Fibroblast of upper back skin (primary cell): ENCODE data around the gene KLF13.

ENCODE experiments used
- DNase-seq: peaks from one replicate; pipeline ENCODE4 v3.0.0-alpha.2; 2013

Gene KLF13

DNA sequence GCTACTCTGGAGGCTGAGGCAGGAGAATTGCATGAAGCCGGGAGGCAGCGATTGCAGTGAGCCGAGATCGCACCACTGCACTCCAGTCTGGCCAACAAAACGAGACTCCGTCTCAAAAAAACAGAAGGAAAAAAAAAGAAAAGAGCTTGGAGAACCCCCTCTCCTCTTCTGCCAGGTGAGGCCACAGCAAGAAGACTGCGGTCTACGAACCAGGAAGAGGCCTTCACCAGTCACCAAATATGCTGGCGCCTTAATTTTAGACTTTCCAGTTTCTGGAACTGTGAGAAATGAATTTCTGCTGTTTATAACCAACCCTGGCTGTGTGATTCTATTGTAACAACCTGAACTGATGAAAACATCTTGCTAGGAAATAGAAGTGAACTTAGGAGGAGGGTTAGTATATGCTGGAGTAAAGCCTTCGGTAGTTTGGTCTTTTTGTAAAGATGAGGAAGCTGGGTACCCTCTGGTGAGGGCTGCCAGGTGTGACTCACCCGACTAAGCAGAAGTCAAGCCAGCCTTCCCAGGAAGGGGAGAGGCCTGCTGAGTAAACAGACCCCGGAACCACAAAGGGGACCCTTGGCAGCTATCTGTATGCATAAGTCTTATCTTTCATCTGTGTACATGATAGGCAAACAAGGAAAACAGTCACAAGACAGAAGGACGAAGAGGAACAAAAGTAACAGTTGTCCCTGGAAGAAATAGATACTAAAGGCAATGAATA, 78.7 kb downstream of the KLF13 start:
- DNase-seq, result no peak

DNA sequence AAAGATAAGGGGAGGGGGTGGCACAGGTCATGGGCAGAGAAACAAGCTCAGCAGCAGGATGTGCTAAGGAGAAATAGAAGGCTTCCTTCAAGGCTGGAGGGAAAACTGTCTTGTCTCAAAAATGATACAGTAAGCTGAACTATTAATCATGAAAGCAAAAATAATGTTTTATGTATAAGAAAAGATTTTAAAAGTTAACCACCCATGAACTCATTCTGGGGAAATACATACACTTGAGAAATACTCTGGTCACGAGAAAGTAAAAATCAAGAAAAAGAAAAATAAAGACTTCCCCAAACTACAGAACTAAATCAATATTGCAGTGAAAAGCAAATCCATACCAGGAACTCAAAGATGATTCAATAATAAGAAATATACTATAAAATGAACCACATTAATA, 80.7 kb downstream of the KLF13 start:
- DNase-seq, result no peak

DNA sequence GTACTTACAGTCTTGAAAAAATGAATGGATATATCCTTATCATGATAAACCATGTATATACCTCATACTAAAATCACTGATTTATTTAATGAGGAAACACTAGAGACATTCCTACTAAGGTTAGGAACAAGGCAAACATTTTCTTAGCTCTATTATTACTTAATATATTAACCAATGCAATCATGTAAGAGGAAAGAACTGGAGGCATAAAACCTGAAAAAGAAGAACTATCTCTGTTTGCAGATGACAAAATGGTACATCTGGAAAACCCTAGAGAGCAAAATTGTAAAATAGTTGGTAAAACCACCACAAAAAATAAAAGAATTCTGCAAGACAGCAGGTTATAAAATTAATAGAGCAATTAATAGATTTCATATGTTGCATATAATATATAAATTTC, 81.2 kb downstream of the KLF13 start:
- DNase-seq, result no peak

DNA sequence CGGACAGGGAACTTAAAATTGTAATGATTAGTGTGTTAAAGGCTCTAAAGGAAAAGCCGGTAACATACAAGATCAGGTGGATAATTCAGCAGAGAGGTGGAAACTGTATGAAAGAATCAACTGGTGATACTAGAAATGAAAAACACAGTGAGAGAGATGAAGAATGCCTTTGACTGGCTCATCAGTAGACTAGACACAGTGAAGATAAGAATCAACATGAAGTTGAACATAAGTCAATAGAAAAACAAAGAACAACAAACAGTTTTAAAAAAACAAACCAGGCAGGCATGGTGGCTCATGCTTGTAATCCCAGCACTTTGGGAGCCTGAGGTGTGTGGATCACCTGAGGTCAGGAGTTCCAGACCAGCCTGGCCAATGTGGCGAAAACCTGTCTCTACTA, 82.1 kb downstream of the KLF13 start:
- DNase-seq, result no peak

DNA sequence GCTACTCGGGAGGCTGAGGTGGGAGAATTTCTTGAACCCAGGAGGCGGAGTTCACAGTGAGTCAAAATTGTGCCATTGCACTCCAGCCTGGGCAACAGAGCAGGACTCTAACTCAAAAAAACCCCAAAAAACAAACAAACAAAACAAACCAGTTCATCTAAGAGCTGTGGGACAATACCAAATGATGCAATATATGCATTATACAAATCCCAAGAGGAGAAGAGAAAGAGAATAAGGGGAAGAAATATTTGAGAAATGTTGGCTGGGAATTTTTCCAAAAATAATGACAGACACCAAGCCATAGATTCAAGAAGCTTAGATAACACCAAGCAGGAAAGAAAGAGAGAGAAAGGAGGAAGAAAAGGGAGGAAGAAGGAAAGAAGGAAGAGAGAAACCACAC, 82.5 kb downstream of the KLF13 start:
- no peak for DNase-seq

DNA sequence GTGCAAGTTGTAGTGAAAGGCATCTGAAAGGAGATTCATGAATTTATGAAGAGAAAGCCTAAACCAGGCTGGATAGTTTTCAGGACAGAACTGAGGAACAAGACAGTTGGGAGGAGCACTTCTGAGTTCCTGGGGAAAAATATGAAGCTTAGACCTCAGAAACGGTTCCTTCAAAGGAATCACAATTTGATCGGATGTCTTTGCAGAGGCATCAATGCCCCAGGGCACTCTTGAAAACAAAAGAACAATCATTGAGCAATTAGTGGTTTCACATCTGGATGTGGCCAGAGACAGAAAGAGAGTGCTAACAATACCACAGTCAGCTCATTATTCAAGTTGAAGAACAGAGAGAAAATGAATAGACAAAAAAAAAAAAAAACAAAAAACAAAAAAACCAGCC, 86.2 kb downstream of the KLF13 start:
- DNase-seq, result no peak

DNA sequence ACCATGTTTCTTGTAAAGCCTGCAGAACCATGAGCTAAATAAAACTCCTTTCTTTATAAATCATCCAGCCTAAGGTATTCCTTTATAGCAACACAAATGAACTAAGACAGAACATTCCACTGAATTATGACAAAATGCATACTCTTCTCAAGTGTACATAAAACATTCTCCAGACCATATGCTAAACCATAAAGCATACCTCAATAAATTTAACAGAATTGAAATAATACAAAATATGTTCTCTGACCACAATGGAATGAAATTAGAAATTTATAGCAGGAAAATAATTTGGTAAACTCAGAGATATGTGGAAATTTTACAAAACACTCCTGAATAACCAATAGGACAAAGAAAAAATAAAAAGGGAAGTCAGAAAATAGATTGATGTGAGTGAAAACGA, 88.6 kb downstream of the KLF13 start:
- DNase-seq, result peak; percentile 57

DNA sequence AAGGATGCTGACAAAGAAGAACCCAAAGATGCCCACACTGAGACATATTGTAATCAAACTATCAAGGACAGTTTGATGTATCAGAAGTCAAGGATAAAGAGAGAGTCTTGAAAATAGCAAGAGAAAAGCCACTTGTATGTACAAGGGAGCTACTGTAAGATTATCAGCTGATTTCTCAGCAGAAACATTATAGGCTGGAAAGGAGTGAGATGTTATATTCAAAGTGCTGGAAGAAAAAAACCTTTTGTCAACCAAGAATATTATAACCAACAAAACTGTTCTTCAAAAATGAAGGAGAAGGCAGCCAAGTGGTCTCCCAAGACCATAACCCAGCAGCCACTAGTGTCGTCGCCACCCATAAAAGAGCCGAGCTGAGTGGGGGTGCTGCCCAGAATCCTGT, 93.2 kb downstream of the KLF13 start:
- no peak for DNase-seq

DNA sequence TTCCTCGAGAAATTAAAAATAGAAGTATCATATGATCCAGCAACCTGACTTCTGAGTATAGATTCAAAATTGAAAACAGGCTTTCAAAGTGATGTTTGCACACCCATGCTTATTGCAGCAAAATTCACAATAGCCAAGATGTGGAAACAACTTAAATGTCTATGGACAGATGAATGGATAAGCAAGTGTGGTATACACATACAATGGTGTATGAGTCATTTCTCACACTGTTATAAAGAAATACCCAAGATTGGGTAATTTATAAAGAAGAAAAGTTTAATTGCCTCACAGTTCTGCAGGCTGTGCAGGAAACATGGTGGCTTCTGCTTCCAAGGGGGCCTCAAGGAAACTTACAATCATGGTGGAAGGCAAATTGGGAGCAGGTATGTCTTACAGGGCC, 100.8 kb downstream of the KLF13 start:
- no peak for DNase-seq
